Measurements from ENCODE around the gene CLK1.

- no peak for TF ChIP-seq CTCF (IDR thresholded peaks at IDR 0.05)
- TF ChIP-seq POLR2A (IDR thresholded peaks at IDR 0.05): no peak
- TF ChIP-seq POLR2AphosphoS5 (IDR thresholded peaks at IDR 0.05; ENCODE audit: insufficient read depth in 1 of 2, low read depth in 1 of 2): no peak
Measured at GRCh38 chr2:200810252-200810997, 54.0 kb downstream of the CLK1 start.
